ENCODE results near the gene MAK.
"Not testable (repeated sequence)": the region's sequence is repeated elsewhere in the genome, so short reads cannot be mapped to it uniquely, and the experiment has no call there.

MAK gene

DNA sequence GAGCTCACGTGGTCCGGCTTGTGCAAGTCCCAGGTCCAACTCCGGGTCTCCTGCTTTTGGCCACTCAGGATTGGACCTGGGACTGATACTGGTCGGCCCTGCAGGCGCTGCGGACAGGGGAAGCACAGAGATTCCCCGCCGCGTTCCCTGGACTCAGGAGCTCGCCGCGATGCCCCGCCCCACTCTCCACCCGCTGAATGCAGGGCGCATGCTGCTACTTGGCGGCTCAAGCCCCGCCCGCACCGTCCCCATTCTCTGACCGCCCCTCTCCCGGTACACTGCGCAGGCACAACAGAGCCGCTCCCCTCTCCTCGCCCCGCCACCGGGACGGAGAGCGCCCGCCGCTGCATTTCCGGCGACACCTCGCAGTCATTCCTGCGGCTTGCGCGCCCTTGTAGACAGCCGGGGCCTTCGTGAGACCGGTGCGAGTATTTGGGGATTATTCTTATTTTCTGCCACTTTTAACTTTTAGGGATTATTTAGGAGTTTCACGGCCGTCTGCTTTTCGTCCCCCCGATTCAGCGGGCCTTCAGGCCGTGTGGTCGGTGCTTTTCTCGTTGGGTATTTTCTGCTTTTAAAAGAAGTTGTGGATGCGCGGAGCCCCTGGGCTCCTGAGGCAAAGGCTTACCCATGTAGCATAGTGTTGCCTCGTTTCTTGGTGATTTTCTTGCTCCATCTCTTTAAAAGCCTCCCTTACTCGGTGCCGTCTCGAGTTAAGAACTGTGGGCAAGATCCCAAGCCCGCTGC, 115.3 kb downstream of the MAK start, which contains the start of gene TMEM14C:
TSS of gene TMEM14C (plus strand) at position 251 of the 747 bp plus-strand sequence. CDS start 1,544 bp downstream, outside the sequence.
- DNase-seq (ENCODE audit: low read depth): peak; percentile 79

DNA sequence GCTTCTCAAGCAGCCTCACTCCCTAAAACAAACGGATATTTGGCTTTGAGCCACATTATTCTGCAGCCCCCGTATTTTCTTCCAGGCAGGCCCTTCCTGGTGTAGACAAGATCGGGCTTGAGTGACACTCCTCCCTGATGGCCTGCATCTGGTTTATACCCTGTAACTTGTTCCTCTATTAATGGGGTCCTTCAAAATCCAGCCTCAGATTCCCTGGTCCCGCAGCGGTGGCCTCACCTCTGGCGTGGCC, 115.8 kb downstream of the MAK start:
- no peak for DNase-seq (ENCODE audit: low read depth)

DNA sequence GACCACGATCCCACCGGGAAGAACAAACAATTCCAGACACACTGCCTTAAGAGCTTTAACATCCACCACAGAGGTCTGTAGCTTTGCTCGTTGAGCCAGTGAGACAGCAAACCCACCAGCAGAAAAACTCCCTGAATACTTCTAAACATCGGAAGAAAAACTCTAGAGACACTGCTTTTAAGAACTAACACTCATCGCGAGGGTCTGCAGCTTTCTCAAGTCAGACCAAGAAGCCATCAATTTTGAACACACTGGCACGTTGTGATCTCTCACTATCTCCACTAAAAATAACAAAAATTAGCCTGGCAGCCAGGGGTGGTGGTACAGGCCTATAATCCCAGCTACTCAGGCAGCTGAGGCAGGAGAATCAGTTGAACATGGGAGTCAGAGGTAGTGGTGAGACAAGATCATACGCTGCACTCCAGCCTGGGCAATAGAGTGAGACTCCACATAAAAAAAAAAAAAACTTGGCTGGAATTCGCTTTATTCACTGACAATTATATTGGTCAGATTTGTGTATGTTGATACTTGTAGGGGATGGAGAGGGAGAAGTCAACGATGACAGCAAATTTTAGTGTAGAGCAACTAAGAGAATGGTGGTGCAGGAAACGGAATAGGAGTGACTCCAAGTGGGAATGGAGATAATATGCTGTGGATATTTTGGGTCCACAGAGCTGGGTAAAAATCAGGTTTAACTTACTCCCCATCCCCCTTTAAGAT, 116.3 kb downstream of the MAK start:
- DNase-seq (ENCODE audit: low read depth): no peak

- DNase-seq (ENCODE audit: low read depth): not testable (repeated sequence)
These were observed 117.1 kb downstream of the MAK start for GRCh38 chr6:10720960-10721849.

DNA sequence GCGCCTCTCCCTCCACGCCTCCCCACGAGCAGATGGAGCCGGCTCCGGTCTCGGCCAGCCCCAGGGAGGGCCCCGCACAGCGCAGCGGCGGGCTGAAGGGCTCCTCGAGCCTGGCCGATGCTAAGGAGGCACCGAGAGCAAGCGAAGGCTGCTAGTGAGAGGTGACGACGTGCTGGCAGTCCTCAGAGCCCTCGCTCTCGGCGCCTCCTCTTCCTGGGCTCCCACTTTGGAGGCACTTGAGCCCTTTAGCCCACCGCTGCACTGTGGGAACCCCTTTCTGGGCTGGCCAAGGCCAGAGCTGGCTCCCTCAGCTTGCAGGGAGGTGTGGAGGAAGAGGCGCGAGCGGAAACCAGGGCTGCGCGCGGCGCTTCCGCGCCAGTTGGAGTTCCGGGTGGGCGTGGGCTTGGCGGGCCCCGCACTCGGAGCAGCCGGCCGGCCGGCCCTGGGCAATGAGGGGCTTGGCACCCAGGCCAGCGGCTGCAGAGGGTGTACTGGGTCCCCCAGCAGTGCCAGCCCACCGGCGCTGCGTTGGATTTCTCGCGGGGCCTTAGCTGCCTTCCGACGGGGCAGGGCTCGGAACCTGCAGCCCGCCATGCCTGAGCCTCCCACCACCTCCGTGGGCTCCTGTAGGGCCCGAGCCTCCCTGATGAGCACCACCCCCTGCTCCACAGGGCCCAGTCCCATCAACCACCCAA, 117.9 kb downstream of the MAK start:
- peak; percentile 48 for DNase-seq (ENCODE audit: low read depth)

- DNase-seq (ENCODE audit: low read depth): no peak
These were observed 118.4 kb downstream of the MAK start for GRCh38 chr6:10719964-10720264.

GRCh38 chr6:10719296-10719963, 118.9 kb downstream of the MAK start:
- DNase-seq (ENCODE audit: low read depth): peak; percentile 10

GRCh38 chr6:10713962-10714361, 124.4 kb downstream of the MAK start:
- no peak for DNase-seq (ENCODE audit: low read depth)
